HG02943 (cell line): ENCODE results near the gene DDX31.

Experiments
- ATAC-seq: cut with Tn5 transposase; IDR thresholded peaks from one replicate; pipeline ENCODE4 v1.9.1; 2021; ENCODE audit warnings: mild to moderate bottlenecking, low read depth, moderate library complexity; ENCODE audit not compliant: unreplicated experiment

The DDX31 gene

DNA sequence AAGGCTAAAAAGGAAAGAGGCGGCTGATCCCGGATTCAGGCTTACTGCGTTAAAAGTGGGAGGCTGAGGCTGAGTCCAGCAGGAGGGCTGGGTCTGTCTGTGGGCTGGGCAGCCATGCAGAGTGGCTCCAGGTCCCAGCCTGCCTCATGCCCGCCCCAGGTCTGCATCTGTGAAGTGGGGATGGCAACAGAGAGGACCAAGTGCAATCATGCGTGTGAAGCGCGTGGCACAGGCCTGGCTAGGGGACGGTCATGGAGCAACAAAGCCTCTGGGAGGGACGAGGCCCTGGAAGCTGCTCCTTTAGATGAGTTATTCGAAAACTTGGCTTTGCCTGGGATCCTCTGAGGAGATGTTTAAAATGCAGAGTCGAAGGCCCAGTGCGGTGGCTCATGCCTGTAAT, 117.7 kb downstream of the DDX31 start:
- ATAC-seq, result no peak

DNA sequence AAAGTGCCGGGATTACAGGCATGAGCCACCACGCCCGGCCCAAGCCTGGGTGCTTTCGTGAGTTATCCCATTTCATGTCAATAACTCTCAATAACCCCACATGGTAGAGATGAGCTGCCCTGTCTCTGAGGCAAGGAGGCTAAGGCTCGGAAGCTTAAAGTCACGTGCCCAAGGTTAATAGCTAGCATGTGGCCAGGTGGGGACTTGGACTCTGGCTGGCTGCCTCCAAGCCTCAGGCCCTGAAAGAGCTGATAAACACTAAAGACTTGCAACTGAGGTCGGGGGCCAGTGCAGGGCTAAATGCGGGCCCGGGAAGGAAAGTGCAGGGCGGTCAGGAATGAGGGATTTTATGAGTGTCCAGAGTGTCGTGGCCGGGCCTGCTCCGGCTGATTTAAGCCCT, 118.2 kb downstream of the DDX31 start:
- ATAC-seq, result no peak

DNA sequence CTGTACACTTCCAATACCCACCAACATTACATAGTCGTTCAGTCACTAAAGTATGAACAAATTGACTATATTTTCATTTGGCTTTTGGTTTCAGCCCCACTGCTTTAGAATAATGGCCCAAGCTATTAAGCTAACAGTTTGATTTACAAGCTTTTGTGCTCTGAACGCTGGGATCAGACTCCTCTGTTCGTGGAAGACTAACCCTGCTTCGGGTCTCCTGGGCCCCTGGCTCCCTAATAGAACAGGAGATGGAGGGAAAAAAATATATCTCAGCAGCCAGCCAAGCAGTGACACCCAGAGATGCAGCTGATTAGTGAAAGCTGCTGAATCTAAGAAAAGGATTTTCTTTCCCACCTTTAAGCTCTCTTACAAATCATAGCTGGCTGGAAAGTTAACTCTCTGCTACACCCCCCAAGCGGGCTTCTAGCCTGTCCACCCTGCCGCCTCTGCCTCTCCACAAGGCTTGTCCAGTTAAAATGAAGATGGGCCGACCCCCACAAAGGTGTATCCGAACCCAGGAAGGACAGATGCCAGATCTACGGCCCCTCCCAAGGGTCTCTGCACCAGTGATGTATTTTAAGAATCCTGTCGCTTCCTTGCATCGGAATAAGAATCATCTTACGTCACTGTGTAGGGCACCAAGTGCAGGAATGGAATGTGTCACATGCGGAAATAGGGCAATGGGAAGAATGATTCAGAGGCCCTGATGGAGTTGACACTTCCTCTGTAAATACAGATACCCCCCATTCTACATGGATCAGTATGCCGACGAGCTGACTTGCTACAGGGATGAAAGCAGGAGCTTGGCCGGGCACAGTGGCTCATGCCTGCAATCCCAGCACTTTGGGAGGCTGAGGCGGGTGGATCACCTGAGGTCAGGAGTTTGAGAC, 120.8 kb downstream of the DDX31 start:
- no peak for ATAC-seq

DNA sequence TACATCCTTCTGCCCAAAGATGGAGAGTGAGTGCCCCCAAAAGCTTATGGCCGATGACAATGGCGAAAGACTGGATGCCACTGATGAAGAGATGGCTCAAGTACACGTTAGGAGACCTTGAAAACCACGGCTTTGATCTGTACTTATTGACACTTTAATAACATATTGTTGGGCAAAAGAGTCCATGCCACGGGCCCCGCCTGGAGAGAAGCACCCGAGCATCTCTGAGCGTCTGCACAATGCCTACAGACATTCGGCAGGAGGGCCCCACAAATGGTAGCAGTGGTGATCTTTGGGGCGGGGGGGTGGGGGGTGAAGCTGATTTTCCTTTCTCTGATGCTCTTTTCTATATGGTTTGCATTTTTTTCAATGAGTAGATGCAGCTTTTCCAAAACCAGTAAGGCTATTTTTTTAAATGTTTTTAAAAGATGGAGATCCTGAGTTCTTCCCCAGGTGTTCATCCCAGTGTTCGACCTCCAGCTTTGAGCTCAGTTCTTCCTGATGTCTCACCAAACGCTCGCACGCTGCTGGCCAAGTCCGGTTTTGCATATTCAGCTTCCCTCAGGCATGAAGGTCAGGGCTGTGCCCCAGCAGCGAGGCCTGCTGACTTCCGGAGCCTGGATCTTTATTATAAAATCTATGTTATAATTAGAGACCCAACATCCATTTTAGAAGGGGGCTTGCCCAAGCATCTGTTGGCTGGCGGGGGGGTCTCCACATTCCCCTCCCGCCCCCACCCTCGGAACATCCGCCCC, 121.6 kb downstream of the DDX31 start:
- no peak for ATAC-seq

DNA sequence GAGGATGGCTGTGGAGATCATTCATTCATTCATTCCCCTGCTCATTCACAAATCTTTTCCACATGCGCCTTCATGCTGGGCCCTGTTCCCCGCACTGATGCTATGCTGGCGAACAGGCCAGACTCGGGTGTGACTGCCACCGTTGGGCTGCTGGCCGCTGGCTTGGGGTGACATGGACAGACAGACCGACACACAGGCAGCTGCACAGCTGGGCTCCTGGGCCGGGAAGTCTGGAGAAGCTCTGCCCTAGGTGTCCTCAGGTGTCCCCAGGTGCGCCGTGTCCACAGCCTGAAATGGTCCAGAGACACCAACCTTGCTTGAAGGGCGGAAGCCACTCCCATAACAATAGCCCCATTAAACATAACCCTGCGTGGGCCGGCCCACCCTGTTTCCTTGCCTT, 122.3 kb downstream of the DDX31 start:
- no peak for ATAC-seq

DNA sequence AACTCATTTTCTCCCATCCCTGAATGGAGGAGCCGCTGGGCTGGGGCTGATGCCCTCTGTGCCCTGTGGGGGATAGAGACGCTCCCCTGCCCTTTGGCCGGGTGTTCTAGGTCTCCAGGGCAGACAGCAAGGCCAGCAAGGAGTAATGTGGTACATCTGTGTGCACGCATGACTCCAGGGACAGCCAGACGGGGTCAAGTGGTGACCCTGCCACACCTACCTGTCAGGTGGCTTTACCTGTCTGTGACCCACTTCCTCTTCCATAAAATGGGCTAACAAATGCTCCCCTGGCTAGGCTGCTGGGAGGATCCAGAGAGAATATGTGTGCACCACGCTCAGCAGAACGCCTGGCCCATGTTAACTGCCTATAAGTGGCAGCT, 122.7 kb downstream of the DDX31 start:
- no peak for ATAC-seq

DNA sequence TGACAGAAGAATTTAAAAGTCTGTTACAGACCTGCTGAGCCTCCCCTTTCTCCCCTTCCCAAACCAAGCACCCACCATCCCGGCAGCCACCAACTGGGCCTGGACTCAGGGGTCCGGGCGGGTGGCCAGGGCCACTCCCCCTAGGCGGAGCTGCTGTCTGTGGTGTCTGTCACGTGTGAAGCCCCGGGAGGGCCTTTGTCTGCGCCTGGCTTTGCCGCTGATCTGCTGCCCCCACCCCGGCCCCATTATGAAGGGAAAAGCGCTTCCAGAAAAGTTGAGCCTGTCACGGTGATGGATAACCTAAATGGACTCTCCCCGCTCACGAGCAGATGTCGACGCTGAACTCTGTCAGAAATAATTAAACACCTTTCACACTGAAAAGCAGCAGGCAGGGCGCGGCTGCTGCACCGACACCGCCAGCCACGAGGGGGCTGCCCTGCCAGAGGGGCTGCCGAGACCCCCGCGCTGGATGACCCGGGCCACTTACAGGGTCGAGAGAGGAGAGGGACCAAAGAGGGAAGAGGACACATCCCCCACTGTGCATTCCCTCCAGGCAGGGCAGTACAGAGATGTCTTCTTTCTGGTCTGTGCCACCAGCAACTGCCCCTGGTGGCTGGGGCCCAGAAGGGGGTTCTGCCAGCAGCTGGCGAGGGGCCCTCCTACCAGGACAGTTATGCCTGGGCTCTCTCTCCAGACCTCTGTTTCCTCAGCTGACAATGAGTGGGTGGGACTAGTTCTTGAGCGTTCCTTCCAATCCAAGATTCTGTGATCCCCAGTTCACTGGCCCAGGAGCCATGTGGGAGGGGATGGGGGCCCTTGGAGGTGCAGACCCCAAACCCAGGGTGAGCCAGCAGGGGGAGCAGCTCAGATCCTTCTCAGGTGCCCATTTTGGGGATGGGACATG, 123.4 kb downstream of the DDX31 start:
- no peak for ATAC-seq

DNA sequence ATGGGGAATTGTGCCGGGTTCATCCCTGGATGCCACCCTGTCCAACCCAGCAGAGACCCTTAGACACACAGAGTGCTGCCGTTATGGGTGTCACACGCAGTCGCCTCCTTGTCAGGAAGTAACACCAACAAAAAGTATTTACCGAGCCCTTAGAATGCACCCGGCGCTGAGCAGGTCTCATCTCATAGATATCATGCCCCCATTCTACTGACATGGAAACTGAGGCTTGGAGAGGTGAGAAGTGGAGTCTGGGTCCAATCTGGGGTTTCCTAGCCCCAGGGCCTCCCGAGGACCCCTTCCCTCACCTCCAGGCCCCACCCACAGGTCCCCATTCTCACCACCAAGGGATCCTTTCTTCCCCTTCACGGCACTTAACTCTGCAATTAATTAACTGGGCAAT, 124.2 kb downstream of the DDX31 start:
- no peak for ATAC-seq

DNA sequence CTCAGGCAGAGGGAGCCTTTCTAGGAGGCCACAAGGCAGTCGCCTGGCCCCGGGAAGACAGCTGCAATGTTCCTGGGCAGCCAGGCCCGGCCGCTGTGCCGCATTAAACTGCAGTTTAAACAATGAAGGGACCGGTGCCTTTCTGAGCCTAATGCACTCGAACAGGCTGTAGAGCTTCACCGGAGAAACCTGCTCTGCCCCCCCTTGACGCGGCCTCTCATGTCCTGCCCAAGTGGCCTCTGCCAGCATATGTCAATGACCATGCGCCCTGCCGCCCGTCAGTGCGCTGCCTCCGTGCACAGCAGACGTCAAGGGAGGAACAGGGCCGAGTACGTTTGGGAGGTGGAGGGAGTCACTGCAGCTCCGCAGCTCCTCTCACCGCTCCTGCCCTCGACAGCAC, 125.8 kb downstream of the DDX31 start:
- ATAC-seq, result no peak

DNA sequence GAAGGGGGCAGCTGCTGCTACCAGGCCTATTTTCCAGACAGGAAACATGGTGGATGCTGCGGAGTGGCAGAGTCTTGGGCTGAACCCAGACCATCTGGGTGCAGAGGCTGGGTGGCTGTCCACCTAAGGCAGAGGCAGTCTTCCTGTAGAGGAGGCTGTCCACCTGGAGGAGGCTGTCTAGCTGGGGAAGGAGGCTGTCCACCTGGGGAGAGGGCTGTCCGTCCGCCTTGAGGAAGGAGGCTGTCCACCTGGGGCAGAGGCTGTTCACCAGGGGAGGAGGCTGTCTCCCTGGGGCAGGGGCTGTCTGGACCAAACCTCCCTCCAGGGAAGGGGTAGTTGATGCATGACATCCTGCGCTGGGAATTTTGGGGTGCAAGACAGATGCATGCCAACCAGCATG, 126.5 kb downstream of the DDX31 start:
- no peak for ATAC-seq
